HCT116 (cell line): Measurements from ENCODE around the gene CARNS1. TPM values are rescaled to one million over a fixed set of nuclear protein-coding genes. Genes with fewer than 3 reads are reported as not detected.

Source experiments
- ATAC-seq: fragments of 200-7000 bp; cut with Tn5 transposase; 2 replicates; pipeline ENCODE4 v1.9.1; 2020; ENCODE audit warnings: mild to moderate bottlenecking, moderate library complexity
- BruUV-seq: library from RNA; stranded (reverse); fragments of 400-500 nt; replicated peaks from 2 replicates; lab custom pipeline; 2021; lab: Mats Ljungman, UMichigan
- CTCF ChIA-PET: fragments of 300-600 bp; sonication (Branson Sonifier 250); formaldehyde crosslinking; loops from one replicate; lab custom pipeline; 2021; ENCODE audit warnings: antibody characterized with exemption; lab: Charles Lee
- POLR2A ChIA-PET: fragments of 300-600, 350-600 bp; sonication (Branson Sonifier 250); formaldehyde crosslinking; loops from one replicate; lab custom pipeline; 2021; ENCODE audit warnings: antibody characterized with exemption; lab: Charles Lee
- RAD21 ChIA-PET, 2 experiments: fragments of 300-600 bp; sonication (Branson Sonifier 250); formaldehyde crosslinking; loops; one replicate each; lab custom pipeline; 2023; ENCODE audit warnings: low total read pairs in 2 of 2; ENCODE audit not compliant: uncharacterized antibody in 2 of 2, unreplicated experiment in 2 of 2, low non-redundant PET in 1 of 2; lab: Charles Lee
- DNase-seq: peaks from one replicate; pipeline ENCODE4 v3.0.0-alpha.2; 2010; ENCODE audit warnings: low read depth, low spot score
- H2AFZ ChIP-seq: fragments of 200-600 bp; shearing (Covaris generic), sonication (generic); 2 replicates; pipeline ENCODE4 v1.6.1; 2017; ENCODE audit warnings: low read depth, mixed run types, mixed read lengths, antibody characterized with exemption, low read length; ENCODE audit not compliant: poor library complexity, severe bottlenecking
- H3K27ac ChIP-seq: 2 replicates; pipeline ENCODE4 v1.5.1; 2012; ENCODE audit warnings: low read depth, low read length
- H3K27me3 ChIP-seq: fragments of 200-600 bp; sonication (generic); 2 replicates; pipeline ENCODE4 v1.6.1; 2016; ENCODE audit warnings: mixed run types, low read length, mixed read lengths; ENCODE audit not compliant: insufficient read depth
- H3K36me3 ChIP-seq, 2 experiments: fragments of 200-500 bp in 1 of 2; fragments of 200-600 bp in 1 of 2; sonication (Bioruptor generic) in 1 of 2; sonication (generic) in 1 of 2; 2 replicates each; pipeline versions ENCODE4 v1.5.1 to v1.6.1; 2014 to 2016; ENCODE audit warnings: low read length in 2 of 2, inconsistent platforms in 1 of 2, mixed read lengths in 1 of 2, mixed run types in 1 of 2; ENCODE audit not compliant: insufficient read depth in 2 of 2, control insufficient read depth in 1 of 2
- H3K4me1 ChIP-seq, 2 experiments: fragments of 200-600 bp in 1 of 2; sonication (generic) in 1 of 2; 2 replicates each; pipeline versions ENCODE4 v1.5.1 to v1.6.1; 2012 to 2017; ENCODE audit warnings: low read length in 2 of 2, inconsistent platforms in 1 of 2, mild to moderate bottlenecking in 1 of 2, mixed read lengths in 1 of 2, mixed run types in 1 of 2, moderate library complexity in 1 of 2; ENCODE audit not compliant: insufficient read depth in 2 of 2, control insufficient read depth in 1 of 2
- H3K4me2 ChIP-seq: fragments of 200-600 bp; sonication (generic); 2 replicates; pipeline ENCODE4 v1.6.1; 2017; ENCODE audit warnings: mixed run types, low read length, mixed read lengths
- H3K4me3 ChIP-seq, 2 experiments: fragments of 200-600 bp in 1 of 2; sonication (generic) in 1 of 2; replicated peaks in 1 of 2; 2 replicates each; pipeline ENCODE4 v1.5.1; 2011 to 2016; ENCODE audit warnings: low read length in 2 of 2, control low read depth in 1 of 2, low read depth in 1 of 2, mild to moderate bottlenecking in 1 of 2, mixed read lengths in 1 of 2, mixed run types in 1 of 2
- H3K79me2 ChIP-seq: fragments of 200-600 bp; sonication (generic); 2 replicates; pipeline ENCODE4 v1.6.1; 2017; ENCODE audit warnings: mild to moderate bottlenecking, mixed run types, low read length, moderate library complexity, mixed read lengths; ENCODE audit not compliant: insufficient read depth
- H3K9ac ChIP-seq: fragments of 200-600 bp; sonication (generic); 2 replicates; pipeline ENCODE4 v1.6.1; 2016; ENCODE audit warnings: low read length, mixed read lengths
- H3K9me2 ChIP-seq: fragments of 200-600 bp; sonication (generic), shearing (Covaris generic); 2 replicates; pipeline ENCODE4 v1.6.1; 2017; ENCODE audit warnings: mixed run types, mild to moderate bottlenecking, moderate library complexity; ENCODE audit not compliant: insufficient read depth
- H3K9me3 ChIP-seq, 2 experiments: fragments of 200-500 bp in 1 of 2; fragments of 200-600 bp in 1 of 2; sonication (Bioruptor generic) in 1 of 2; sonication (generic) in 1 of 2; 2 replicates each; pipeline ENCODE4 v1.6.1; 2014 to 2017; ENCODE audit warnings: low read length in 2 of 2, mixed read lengths in 2 of 2, inconsistent platforms in 1 of 2, low read depth in 1 of 2, mild to moderate bottlenecking in 1 of 2, mixed run types in 1 of 2, moderate library complexity in 1 of 2; ENCODE audit not compliant: control insufficient read depth in 1 of 2, insufficient read depth in 1 of 2
- H4K20me1 ChIP-seq: fragments of 200-600 bp; sonication (generic), shearing (Covaris generic); 2 replicates; pipeline ENCODE4 v1.6.1; 2017; ENCODE audit warnings: mixed run types, mild to moderate bottlenecking, moderate library complexity; ENCODE audit not compliant: insufficient read depth
- CBX3 ChIP-seq: IDR thresholded peaks from 2 replicates; pipeline ENCODE4 v1.6.1; 2012; ENCODE audit warnings: low read depth
- CEBPB ChIP-seq: IDR thresholded peaks from 2 replicates; pipeline ENCODE4 v1.6.1; 2012; ENCODE audit warnings: low read depth
- EGR1 ChIP-seq: IDR thresholded peaks from 2 replicates; pipeline ENCODE4 v1.6.1; 2012; ENCODE audit warnings: low read depth
- ELF1 ChIP-seq: IDR thresholded peaks from 2 replicates; pipeline ENCODE4 v1.6.1; 2012; ENCODE audit warnings: low read depth, borderline replicate concordance
- EZH2 ChIP-seq: fragments of 200-600 bp; sonication (generic); IDR thresholded peaks from 2 replicates; pipeline ENCODE4 v1.6.1; 2017; ENCODE audit warnings: antibody characterized with exemption, mixed run types
- EZH2phosphoT487 ChIP-seq: fragments of 200-600 bp; IDR thresholded peaks from 2 replicates; pipeline ENCODE4 v1.6.1; 2018; ENCODE audit warnings: antibody characterized with exemption, borderline replicate concordance
- FOSL1 ChIP-seq: IDR thresholded peaks from 2 replicates; pipeline ENCODE4 v1.6.1; 2012; ENCODE audit warnings: low read depth
- JUND ChIP-seq: IDR thresholded peaks from 2 replicates; pipeline ENCODE4 v1.6.1; 2012
- POLR2A ChIP-seq: IDR thresholded peaks from 2 replicates; pipeline ENCODE4 v1.7.0; 2011; ENCODE audit warnings: borderline replicate concordance; ENCODE audit not compliant: insufficient read depth, insufficient read length; ENCODE audit errors: extremely low read depth
- POLR2AphosphoS5 ChIP-seq: IDR thresholded peaks from 2 replicates; pipeline ENCODE4 v1.6.1; 2011; ENCODE audit warnings: mild to moderate bottlenecking, low read depth, low read length, moderate library complexity
- RAD21 ChIP-seq: IDR thresholded peaks from 2 replicates; pipeline ENCODE4 v1.6.1; 2012; ENCODE audit warnings: low read depth, mild to moderate bottlenecking
- SIN3A ChIP-seq: IDR thresholded peaks from 2 replicates; pipeline ENCODE4 v1.6.1; 2012; ENCODE audit warnings: low read depth
- SP1 ChIP-seq: IDR thresholded peaks from 2 replicates; pipeline ENCODE4 v1.6.1; 2012; ENCODE audit warnings: low read depth
- SRF ChIP-seq: IDR thresholded peaks from 2 replicates; pipeline ENCODE4 v1.6.1; 2012; ENCODE audit warnings: low read depth
- TCF7L2 ChIP-seq: IDR thresholded peaks from 2 replicates; pipeline ENCODE4 v1.7.0; 2011; ENCODE audit warnings: borderline replicate concordance, inconsistent platforms; ENCODE audit not compliant: insufficient read depth, insufficient read length; ENCODE audit errors: extremely low read depth
- YY1 ChIP-seq: IDR thresholded peaks from 2 replicates; pipeline ENCODE4 v1.6.1; 2011; ENCODE audit warnings: low read length, low read depth, moderate library complexity, mild to moderate bottlenecking; ENCODE audit not compliant: insufficient replicate concordance; ENCODE audit errors: extremely low read depth
- ZFX ChIP-seq: fragments of 450-650 bp; IDR thresholded peaks from 2 replicates; pipeline ENCODE4 v1.6.1; 2017
- intact Hi-C: fragments of 100-400 bp; cut with micrococcal nuclease; formaldehyde crosslinking; loops from 2 replicates; pipeline ENCODE4 v1.10.0; 2022
- total RNA-seq: library from RNA; stranded (reverse); gene quantifications from one replicate; pipeline ENCODE4 v1.2.1, GENCODE V29; 2021; ENCODE audit not compliant: unreplicated experiment
- TF ChIP-seq, protein P1 (sequence below): IDR thresholded peaks from 2 replicates; pipeline ENCODE4 v1.6.1; 2012
- TF ChIP-seq, protein P2 (sequence below): IDR thresholded peaks from 2 replicates; pipeline ENCODE4 v1.6.1; 2011; ENCODE audit warnings: mild to moderate bottlenecking, low read length, moderate library complexity; ENCODE audit not compliant: insufficient replicate concordance; ENCODE audit errors: extremely low read depth
- TF ChIP-seq, protein P3 (sequence below): IDR thresholded peaks from 2 replicates; pipeline ENCODE4 v1.6.1; 2012

Gene CARNS1
- total RNA-seq, 1 experiment from 2014 or later = 1.0 TPM

DNA sequence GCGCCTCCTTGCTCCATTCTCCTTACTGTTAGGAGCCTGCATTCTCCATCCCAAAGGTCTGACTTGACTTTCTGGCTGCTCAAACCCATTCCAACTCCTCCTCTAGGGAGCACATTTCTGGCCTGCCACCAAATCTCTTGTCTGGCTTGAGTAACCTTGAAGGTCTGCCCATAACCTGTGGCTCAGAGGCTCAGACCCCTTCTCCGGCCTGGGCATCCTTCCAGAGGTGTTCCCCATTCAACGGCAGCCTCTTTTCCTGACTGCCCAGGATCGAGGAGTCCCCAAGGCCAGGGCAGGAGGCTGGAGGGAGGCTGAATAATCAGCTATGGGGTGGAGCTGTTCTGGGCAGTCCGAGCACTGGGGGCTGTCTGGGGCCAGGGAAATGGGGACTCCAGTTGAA lies 21.5 kb upstream of the CARNS1 start:
- ChIA-PET POLR2A (no interaction called here), RAD21 (no interaction called here), CTCF (no interaction called here)
- Histone ChIP-seq H2AFZ (no peak overlapping the region), H3K9ac (no peak overlapping the region), H3K9me3 (no peaks in the 10 kb centered on the region), H3K4me3 (no peak overlapping the region), H3K36me3 (peaks cover 13 to 31% of the 10 kb centered on the region in 2 experiments; a peak in 3 of 4 replicates), H3K4me2 (no peak overlapping the region), H3K27me3 (no peaks in the 10 kb centered on the region), H3K4me1 (peaks cover 9 to 34% of the 10 kb centered on the region in 2 experiments), H3K27ac (no peak overlapping the region), H3K79me2 (peaks cover 17% of the 10 kb centered on the region), H4K20me1 (no peaks in the 10 kb centered on the region), H3K9me2 (no peaks in the 10 kb centered on the region)
- intact Hi-C loops = no loop called here
- no peak for TF ChIP-seq RAD21
- TF ChIP-seq, protein P1, sequence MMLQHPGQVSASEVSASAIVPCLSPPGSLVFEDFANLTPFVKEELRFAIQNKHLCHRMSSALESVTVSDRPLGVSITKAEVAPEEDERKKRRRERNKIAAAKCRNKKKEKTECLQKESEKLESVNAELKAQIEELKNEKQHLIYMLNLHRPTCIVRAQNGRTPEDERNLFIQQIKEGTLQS = no peak
- no peak for TF ChIP-seq SRF
- no peak for TF ChIP-seq SIN3A
- no peak for TF ChIP-seq CBX3
- no peak for TF ChIP-seq EZH2phosphoT487
- TF ChIP-seq, protein P2, sequence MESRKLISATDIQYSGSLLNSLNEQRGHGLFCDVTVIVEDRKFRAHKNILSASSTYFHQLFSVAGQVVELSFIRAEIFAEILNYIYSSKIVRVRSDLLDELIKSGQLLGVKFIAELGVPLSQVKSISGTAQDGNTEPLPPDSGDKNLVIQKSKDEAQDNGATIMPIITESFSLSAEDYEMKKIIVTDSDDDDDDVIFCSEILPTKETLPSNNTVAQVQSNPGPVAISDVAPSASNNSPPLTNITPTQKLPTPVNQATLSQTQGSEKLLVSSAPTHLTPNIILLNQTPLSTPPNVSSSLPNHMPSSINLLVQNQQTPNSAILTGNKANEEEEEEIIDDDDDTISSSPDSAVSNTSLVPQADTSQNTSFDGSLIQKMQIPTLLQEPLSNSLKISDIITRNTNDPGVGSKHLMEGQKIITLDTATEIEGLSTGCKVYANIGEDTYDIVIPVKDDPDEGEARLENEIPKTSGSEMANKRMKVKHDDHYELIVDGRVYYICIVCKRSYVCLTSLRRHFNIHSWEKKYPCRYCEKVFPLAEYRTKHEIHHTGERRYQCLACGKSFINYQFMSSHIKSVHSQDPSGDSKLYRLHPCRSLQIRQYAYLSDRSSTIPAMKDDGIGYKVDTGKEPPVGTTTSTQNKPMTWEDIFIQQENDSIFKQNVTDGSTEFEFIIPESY = no peak
- no peak for TF ChIP-seq FOSL1
- no peak for TF ChIP-seq EZH2
- TF ChIP-seq YY1 = no peak
- no peak for TF ChIP-seq EGR1
- no peak for TF ChIP-seq POLR2A
- TF ChIP-seq, protein P3, sequence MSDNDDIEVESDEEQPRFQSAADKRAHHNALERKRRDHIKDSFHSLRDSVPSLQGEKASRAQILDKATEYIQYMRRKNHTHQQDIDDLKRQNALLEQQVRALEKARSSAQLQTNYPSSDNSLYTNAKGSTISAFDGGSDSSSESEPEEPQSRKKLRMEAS = no peak
- no peak for TF ChIP-seq SP1
- TF ChIP-seq TCF7L2 = no peak
- no peak for TF ChIP-seq JUND
- no peak for TF ChIP-seq CEBPB
- TF ChIP-seq ZFX = no peak
- no peak for TF ChIP-seq POLR2AphosphoS5
- no peak for TF ChIP-seq ELF1
- ATAC-seq (no peak), DNase-seq (no peak)
- BruUV-seq = no TSS peak
